OCI-LY3 (cell line): ENCODE data around the gene DEPDC7.
"Not testable (repeated sequence)": the region's sequence is repeated elsewhere in the genome, so short reads cannot be mapped to it uniquely, and the experiment has no call there.

Experiments
- H2AFZ ChIP-seq: fragments of 200-600, 300-600 bp; shearing (Covaris generic); 2 replicates; pipeline ENCODE4 v1.6.0; 2014; ENCODE audit warnings: antibody characterized with exemption, low read depth, low read length
- H3K27ac ChIP-seq: fragments of 200-600, 300-600 bp; sonication (generic); 2 replicates; pipeline ENCODE4 v1.5.1; 2014; ENCODE audit warnings: mild to moderate bottlenecking, low read length, moderate library complexity, mixed read lengths
- H3K27me3 ChIP-seq: fragments of 200-600, 300-600 bp; sonication (generic); 2 replicates; pipeline ENCODE4 v1.6.1; 2014; ENCODE audit warnings: low read depth, low read length, mixed read lengths
- H3K36me3 ChIP-seq: fragments of 200-600, 300-600 bp; sonication (generic); replicated peaks from 2 replicates; pipeline ENCODE3; 2014; ENCODE audit warnings: low read depth, low read length, mixed read lengths
- H3K4me1 ChIP-seq: fragments of 300-600, 200-600 bp; sonication (generic); 2 replicates; pipeline ENCODE4 v1.6.1; 2014; ENCODE audit warnings: low read length, mixed read lengths
- H3K4me2 ChIP-seq: fragments of 200-600, 300-600 bp; sonication (generic); 2 replicates; pipeline ENCODE4 v1.6.1; 2014; ENCODE audit warnings: low read length, mixed read lengths
- H3K4me3 ChIP-seq: fragments of 300-600, 200-600 bp; sonication (generic); 2 replicates; pipeline ENCODE4 v1.5.1; 2014; ENCODE audit warnings: antibody characterized with exemption, mild to moderate bottlenecking, low read length, moderate library complexity
- H3K79me2 ChIP-seq: fragments of 300-600, 200-600 bp; shearing (Covaris generic); 2 replicates; pipeline ENCODE4 v1.6.1; 2014; ENCODE audit warnings: mild to moderate bottlenecking, low read length, mixed read lengths
- H3K9ac ChIP-seq: fragments of 300-600, 200-600 bp; shearing (Covaris generic); 2 replicates; pipeline ENCODE4 v1.6.0; 2014; ENCODE audit warnings: mild to moderate bottlenecking, low read length, moderate library complexity
- H3K9me3 ChIP-seq: fragments of 200-600, 300-600 bp; shearing (Covaris generic); 2 replicates; pipeline ENCODE4 v1.6.1; 2014; ENCODE audit warnings: low read length, mixed read lengths; ENCODE audit not compliant: insufficient read depth
- H4K20me1 ChIP-seq: fragments of 200-600, 300-600 bp; sonication (generic); 2 replicates; pipeline ENCODE4 v1.6.1; 2016; ENCODE audit warnings: low read length, mixed read lengths; ENCODE audit not compliant: insufficient read depth
- EZH2phosphoT487 ChIP-seq: fragments of 200-600 bp; shearing (Covaris generic); IDR thresholded peaks from 2 replicates; pipeline ENCODE4 v1.6.1; 2018; ENCODE audit warnings: antibody characterized with exemption, mixed run types, low read depth
- TF ChIP-seq, protein P1 (sequence below): fragments of 200-600, 300-600 bp; sonication (generic); IDR thresholded peaks from 2 replicates; pipeline ENCODE4 v1.5.1; 2014; ENCODE audit warnings: antibody characterized with exemption, low read length, low read depth

The DEPDC7 gene

DNA sequence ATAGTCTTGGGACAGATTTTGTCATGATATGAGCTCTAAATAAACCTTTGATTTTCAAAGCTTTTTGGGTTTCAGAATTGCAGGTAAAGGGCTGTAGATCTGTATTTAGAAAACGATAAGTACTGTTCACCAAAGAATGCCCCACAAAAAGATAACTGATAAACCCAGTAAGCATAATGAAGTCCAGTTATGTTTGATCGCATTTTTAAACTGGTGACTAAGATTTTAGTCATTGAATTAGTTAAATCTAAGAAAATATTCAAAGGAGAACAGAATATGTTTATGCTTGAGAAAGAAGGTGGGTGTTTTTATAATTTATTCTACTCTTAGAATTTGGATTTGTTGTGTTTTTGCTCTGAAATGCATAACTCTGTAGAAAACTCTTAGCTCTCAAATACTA, 11.6 kb downstream of the DEPDC7 start:
- no peak overlapping the region for H3K4me3 ChIP-seq
- H3K4me2 ChIP-seq = no peak overlapping the region
- no peak overlapping the region for H3K27ac ChIP-seq
- no peak overlapping the region for H3K9ac ChIP-seq
- peaks cover 34% of the 10 kb centered on the region for H3K27me3 ChIP-seq
- no peaks in the 10 kb centered on the region for H3K79me2 ChIP-seq
- H2AFZ ChIP-seq = no peak overlapping the region
- H3K4me1 ChIP-seq = no peaks in the 10 kb centered on the region
- no peaks in the 10 kb centered on the region for H3K36me3 ChIP-seq
- H3K9me3 ChIP-seq = no peaks in the 10 kb centered on the region
- TF ChIP-seq EZH2phosphoT487 = no peak
- TF ChIP-seq, protein P1, sequence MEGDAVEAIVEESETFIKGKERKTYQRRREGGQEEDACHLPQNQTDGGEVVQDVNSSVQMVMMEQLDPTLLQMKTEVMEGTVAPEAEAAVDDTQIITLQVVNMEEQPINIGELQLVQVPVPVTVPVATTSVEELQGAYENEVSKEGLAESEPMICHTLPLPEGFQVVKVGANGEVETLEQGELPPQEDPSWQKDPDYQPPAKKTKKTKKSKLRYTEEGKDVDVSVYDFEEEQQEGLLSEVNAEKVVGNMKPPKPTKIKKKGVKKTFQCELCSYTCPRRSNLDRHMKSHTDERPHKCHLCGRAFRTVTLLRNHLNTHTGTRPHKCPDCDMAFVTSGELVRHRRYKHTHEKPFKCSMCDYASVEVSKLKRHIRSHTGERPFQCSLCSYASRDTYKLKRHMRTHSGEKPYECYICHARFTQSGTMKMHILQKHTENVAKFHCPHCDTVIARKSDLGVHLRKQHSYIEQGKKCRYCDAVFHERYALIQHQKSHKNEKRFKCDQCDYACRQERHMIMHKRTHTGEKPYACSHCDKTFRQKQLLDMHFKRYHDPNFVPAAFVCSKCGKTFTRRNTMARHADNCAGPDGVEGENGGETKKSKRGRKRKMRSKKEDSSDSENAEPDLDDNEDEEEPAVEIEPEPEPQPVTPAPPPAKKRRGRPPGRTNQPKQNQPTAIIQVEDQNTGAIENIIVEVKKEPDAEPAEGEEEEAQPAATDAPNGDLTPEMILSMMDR = no peak
- H4K20me1 ChIP-seq = no peaks in the 10 kb centered on the region

DNA sequence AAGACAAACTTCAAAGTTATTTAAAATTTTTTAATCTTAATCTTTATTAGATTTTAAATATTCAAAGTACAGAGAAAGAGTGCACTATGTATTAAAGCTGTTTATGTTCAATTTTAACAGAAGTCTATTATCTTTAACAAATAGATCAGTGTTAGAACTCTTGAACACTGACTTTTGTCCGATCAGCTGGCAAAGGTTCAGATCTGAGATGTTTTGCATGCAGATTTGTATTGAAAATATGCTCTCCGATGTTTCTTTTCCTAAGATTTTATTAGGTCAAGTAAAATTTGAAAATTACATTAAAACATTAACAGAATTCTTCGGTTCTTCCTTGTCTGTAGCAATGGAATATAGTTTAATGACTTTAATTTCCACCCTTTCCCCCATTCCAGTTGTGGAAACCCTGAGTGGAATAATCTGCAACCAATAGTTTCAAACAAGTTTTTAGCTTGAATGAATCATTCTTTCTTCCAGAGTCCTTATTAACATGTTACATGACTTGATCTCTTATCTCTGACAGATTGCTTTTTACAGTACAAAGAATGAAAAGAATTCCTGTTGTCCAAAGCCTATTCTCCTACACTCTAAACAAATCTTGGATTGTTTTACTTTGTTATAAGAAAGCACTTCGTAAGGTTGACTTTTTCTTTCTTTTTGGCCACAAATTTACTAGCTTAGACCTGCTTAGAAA, 12.3 kb downstream of the DEPDC7 start:
- Histone ChIP-seq H4K20me1 (no peaks in the 10 kb centered on the region), H3K4me3 (no peak overlapping the region), H3K9me3 (no peaks in the 10 kb centered on the region), H3K27ac (no peak overlapping the region), H3K79me2 (no peaks in the 10 kb centered on the region), H2AFZ (no peak overlapping the region), H3K4me1 (no peaks in the 10 kb centered on the region), H3K9ac (no peak overlapping the region), H3K4me2 (no peak overlapping the region), H3K36me3 (no peaks in the 10 kb centered on the region), H3K27me3 (peaks cover 38% of the 10 kb centered on the region)
- TF ChIP-seq, protein P1 = no peak
- no peak for TF ChIP-seq EZH2phosphoT487

DNA sequence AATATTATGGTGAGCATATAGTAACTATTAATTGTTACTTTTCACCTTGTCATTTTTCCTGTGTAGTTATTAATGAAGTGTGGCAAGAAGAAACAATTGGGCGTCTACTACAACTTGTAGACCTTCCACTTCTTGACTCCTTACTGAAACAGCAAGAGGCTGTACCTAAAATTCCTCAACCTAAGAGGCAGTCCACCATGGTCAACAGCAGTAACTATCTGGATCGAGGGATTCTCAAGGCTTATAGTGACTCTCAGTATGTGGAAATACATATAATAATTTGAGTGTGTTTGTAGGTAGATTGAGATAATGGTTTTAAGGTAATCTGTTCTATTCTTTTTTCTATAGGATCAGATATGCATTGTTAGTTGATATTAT, 12.8 kb downstream of the DEPDC7 start:
- Histone ChIP-seq H3K9me3 (no peaks in the 10 kb centered on the region), H3K79me2 (no peaks in the 10 kb centered on the region), H2AFZ (no peak overlapping the region), H3K27ac (no peak overlapping the region), H3K4me1 (no peaks in the 10 kb centered on the region), H4K20me1 (no peaks in the 10 kb centered on the region), H3K36me3 (no peaks in the 10 kb centered on the region), H3K9ac (no peak overlapping the region), H3K27me3 (peaks cover 43% of the 10 kb centered on the region), H3K4me3 (no peak overlapping the region), H3K4me2 (no peak overlapping the region)
- TF ChIP-seq, protein P1 = no peak
- TF ChIP-seq EZH2phosphoT487 = no peak

DNA sequence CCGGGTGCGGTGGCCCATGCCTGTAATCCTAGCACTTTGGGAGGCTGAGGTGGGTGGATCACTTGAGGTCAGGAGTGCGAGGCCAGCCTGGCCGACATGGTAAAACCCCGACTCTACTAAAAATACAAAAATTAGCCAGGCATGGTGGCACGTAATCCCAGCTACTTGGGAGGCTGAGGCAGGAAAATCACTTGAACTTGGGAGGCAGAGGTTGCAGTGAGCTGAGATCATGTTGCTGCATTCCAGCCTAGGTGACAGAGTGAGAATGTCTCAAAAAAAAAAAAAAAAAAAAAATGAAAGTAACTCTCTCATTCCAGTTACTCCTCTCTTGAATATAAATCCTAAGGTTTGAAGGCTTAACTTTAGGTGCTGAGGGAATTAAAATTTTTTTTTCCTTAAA, 13.5 kb downstream of the DEPDC7 start:
- H3K4me3 ChIP-seq, H3K79me2 ChIP-seq: not testable (repeated sequence)

DNA sequence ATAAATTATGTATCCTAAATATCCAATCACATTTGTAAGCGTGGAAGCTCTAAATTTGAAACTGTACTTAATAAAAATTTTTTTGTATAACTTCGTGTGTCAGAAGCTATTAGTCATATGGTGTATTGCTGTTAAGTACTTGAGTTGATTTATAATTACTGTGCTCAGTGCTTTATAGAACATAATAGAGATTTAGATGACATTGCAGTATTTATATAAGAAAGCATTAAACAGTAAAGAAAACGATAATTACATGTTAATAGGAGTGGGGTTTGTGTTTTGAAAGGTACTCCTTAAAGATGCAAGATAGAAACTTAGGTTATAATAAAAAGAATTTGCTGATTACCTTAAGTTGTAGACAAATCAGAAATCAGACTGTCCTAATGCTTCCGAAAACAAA, 17.8 kb downstream of the DEPDC7 start:
- Histone ChIP-seq H3K27ac (no peak overlapping the region), H3K4me2 (no peak overlapping the region), H2AFZ (no peak overlapping the region), H3K4me1 (no peaks in the 10 kb centered on the region), H3K4me3 (no peak overlapping the region), H3K9ac (no peak overlapping the region), H3K36me3 (no peaks in the 10 kb centered on the region), H3K9me3 (no peaks in the 10 kb centered on the region), H3K27me3 (peaks cover 26% of the 10 kb centered on the region), H3K79me2 (no peaks in the 10 kb centered on the region), H4K20me1 (no peaks in the 10 kb centered on the region)
- TF ChIP-seq, protein P1 = no peak
- TF ChIP-seq EZH2phosphoT487 = no peak

More for the DNA sequence above, 13.5 kb downstream of the DEPDC7 start:
- H3K27ac ChIP-seq, H3K4me1 ChIP-seq, H3K36me3 ChIP-seq, H3K9me3 ChIP-seq, H4K20me1 ChIP-seq, H2AFZ ChIP-seq, H3K4me2 ChIP-seq, H3K9ac ChIP-seq: not testable (repeated sequence)
- peaks cover 48% of the 10 kb centered on the region for H3K27me3 ChIP-seq
